GM23338 (cell line): ENCODE results near the gene L2HGDH. TPM values are rescaled to one million over a fixed set of nuclear protein-coding genes. Genes with fewer than 3 reads are reported as not detected.
A peak's percentile ranks its signal among the peaks of the same experiment; 100 is the strongest.

Experiments
- ATAC-seq: fragments of 200-7000 bp; cut with Tn5 transposase; 3 replicates; pipeline ENCODE4 v1.9.1; 2020
- DNase-seq: peaks from one replicate; pipeline ENCODE4 v3.0.0-alpha.2; 2015; ENCODE audit warnings: low spot score
- H2AFZ ChIP-seq: fragments of 200-600 bp; sonication (generic); 2 replicates; pipeline ENCODE4 v1.8.0; 2016; ENCODE audit warnings: antibody characterized with exemption, mild to moderate bottlenecking, moderate library complexity
- H3F3A ChIP-seq: fragments of 200-600 bp; sonication (generic); replicated peaks from 2 replicates; pipeline ENCODE4 v1.8.0; 2017; ENCODE audit warnings: antibody characterized with exemption, mixed run types, low read depth
- H3K27ac ChIP-seq: fragments of 200-600 bp; sonication (generic); 2 replicates; pipeline ENCODE4 v1.6.1; 2016; ENCODE audit warnings: low read depth
- H3K27me3 ChIP-seq: fragments of 200-600 bp; sonication (generic); 2 replicates; pipeline ENCODE4 v1.8.0; 2016; ENCODE audit warnings: mild to moderate bottlenecking, mixed run types, moderate library complexity; ENCODE audit not compliant: insufficient read depth
- H3K36me3 ChIP-seq: fragments of 200-600 bp; sonication (generic); 2 replicates; pipeline ENCODE4 v1.8.0; 2016; ENCODE audit warnings: mild to moderate bottlenecking; ENCODE audit not compliant: insufficient read depth
- H3K4me1 ChIP-seq: fragments of 200-600 bp; sonication (generic); 2 replicates; pipeline ENCODE4 v1.8.0; 2016; ENCODE audit warnings: mild to moderate bottlenecking, moderate library complexity; ENCODE audit not compliant: insufficient read depth
- H3K4me2 ChIP-seq: fragments of 200-600 bp; sonication (generic); 2 replicates; pipeline ENCODE4 v1.7.1; 2017; ENCODE audit warnings: mixed run types
- H3K4me3 ChIP-seq: fragments of 200-600 bp; sonication (generic); 2 replicates; pipeline ENCODE4 v1.6.1; 2016; ENCODE audit warnings: mixed run types
- H3K79me2 ChIP-seq: fragments of 200-600 bp; sonication (generic); replicated peaks from 2 replicates; pipeline ENCODE4 v1.8.0; 2017; ENCODE audit warnings: mild to moderate bottlenecking; ENCODE audit not compliant: insufficient read depth
- H3K9me2 ChIP-seq: fragments of 200-600 bp; sonication (generic); 2 replicates; pipeline ENCODE4 v1.8.0; 2017; ENCODE audit not compliant: insufficient read depth
- H4K20me1 ChIP-seq: fragments of 200-600 bp; sonication (generic); replicated peaks from 2 replicates; pipeline ENCODE4 v1.8.0; 2017; ENCODE audit warnings: mild to moderate bottlenecking; ENCODE audit not compliant: insufficient read depth
- H3K27ac Mint-ChIP-seq: 2 replicates; pipeline ENCODE4 v1.8.0; 2020; ENCODE audit warnings: inconsistent platforms, mild to moderate bottlenecking, moderate library complexity, mixed read lengths
- H3K27me3 Mint-ChIP-seq: 3 replicates; pipeline ENCODE4 v1.8.0; 2022; ENCODE audit warnings: low read depth, mild to moderate bottlenecking, moderate library complexity, mixed read lengths, inconsistent platforms; ENCODE audit not compliant: insufficient read depth, poor library complexity
- H3K36me3 Mint-ChIP-seq: 3 replicates; pipeline ENCODE4 v1.8.0; 2021; ENCODE audit warnings: low read depth, mild to moderate bottlenecking, inconsistent platforms, moderate library complexity, mixed read lengths
- H3K4me1 Mint-ChIP-seq: 3 replicates; pipeline ENCODE4 v1.8.0; 2020; ENCODE audit warnings: mild to moderate bottlenecking, inconsistent platforms, mixed read lengths
- H3K4me3 Mint-ChIP-seq: 3 replicates; pipeline ENCODE4 v1.8.0; 2021; ENCODE audit warnings: moderate library complexity, mild to moderate bottlenecking, inconsistent platforms, mixed read lengths
- H3K9me3 Mint-ChIP-seq: 3 replicates; pipeline ENCODE4 v1.8.0; 2020; ENCODE audit warnings: moderate library complexity, mild to moderate bottlenecking, inconsistent platforms, mixed read lengths
- CREB1 ChIP-seq: fragments of 250-450 bp; sonication (Bioruptor Pico); IDR thresholded peaks from 2 replicates; pipeline ENCODE4 v1.5.0; 2020; ENCODE audit warnings: low read depth, mild to moderate bottlenecking, moderate library complexity
- CTCF ChIP-seq, 2 experiments: fragments of 200-600 bp in 1 of 2; sonication (generic) in 1 of 2; conservative IDR thresholded peaks; 2 replicates each; pipeline versions ENCODE4 v1.5.1 to v1.6.1; 2016 to 2017; ENCODE audit warnings: antibody characterized with exemption in 2 of 2, low read depth in 2 of 2, mild to moderate bottlenecking in 2 of 2, moderate library complexity in 1 of 2
- JUNB ChIP-seq: IDR thresholded peaks from one replicate; pipeline ENCODE4 v1.6.1; 2016; ENCODE audit warnings: antibody characterized with exemption; ENCODE audit not compliant: unreplicated experiment
- NANOG ChIP-seq: IDR thresholded peaks from 2 replicates; pipeline ENCODE4 v1.6.1; 2016; ENCODE audit warnings: antibody characterized with exemption, borderline replicate concordance
- ZNF114 ChIP-seq: fragments of 250-450 bp; sonication (Bioruptor Pico); IDR thresholded peaks from 2 replicates; pipeline ENCODE4 v1.5.0; 2020; ENCODE audit warnings: mild to moderate bottlenecking, moderate library complexity
- polyA plus RNA-seq: library from polyadenylated mRNA; unstranded; fragments of >200 nt; fragmentation: Nextera tagmentation; extraction: Ambion mirVana; gene quantifications from 2 replicates; pipeline ENCODE4 v1.2.1, GENCODE V29; 2016
- total RNA-seq: library from RNA; depleted of rRNA; stranded (reverse); fragments of >200 nt; shearing (Covaris generic); gene quantifications from 2 replicates; pipeline ENCODE4 v1.2.3, GENCODE V29; 2014
- TF ChIP-seq, protein P1 (sequence below): IDR thresholded peaks from one replicate; pipeline ENCODE4 v1.6.1; 2018; ENCODE audit warnings: antibody characterized with exemption; ENCODE audit not compliant: unreplicated experiment

The L2HGDH gene
- total and polyA plus RNA-seq, 2 experiments from 2014 or later = 13.5 to 28.5 TPM

DNA sequence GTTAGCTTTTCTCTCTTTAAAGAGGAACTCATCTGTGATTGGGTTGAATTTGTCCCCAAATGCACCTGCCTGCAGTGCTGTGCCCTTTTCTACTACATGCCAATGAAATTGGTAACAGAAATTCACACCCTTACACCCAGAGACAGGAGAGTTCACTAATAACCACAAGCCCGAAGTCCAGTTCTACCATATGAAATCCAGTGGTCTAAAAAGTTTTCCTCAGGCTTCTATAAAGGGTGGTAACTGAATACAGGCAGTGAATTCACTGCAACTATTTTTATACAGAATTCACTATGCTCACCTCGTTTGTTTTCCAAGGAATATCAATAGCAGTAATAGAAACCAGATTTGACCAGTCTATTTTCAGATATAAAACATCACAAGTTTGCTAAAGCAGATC is 49.2 kb downstream of the L2HGDH start:
- ATAC-seq = no peak

GRCh38 chr14:50260511-50260910 is 51.5 kb downstream of the L2HGDH start:
- Histone ChIP-seq H3F3A (no peaks in the 10 kb centered on the region), H3K4me1 (no peaks in the 10 kb centered on the region), H3K4me2 (no peak overlapping the region), H3K79me2 (no peaks in the 10 kb centered on the region), H2AFZ (no peak overlapping the region), H3K4me3 (no peak overlapping the region), H3K36me3 (no peaks in the 10 kb centered on the region), H3K27ac (no peak overlapping the region), H3K27me3 (no peaks in the 10 kb centered on the region), H4K20me1 (no peaks in the 10 kb centered on the region), H3K9me2 (no peaks in the 10 kb centered on the region)
- TF ChIP-seq CREB1 (CRISPR knock-in tag) (no peak), CTCF (conservative IDR thresholded peaks at IDR 0.05; ENCODE audit: low read depth in 2 of 2) (peak; percentile 60 to 68)
- Mint-ChIP-seq H3K9me3 (no peaks in the 10 kb centered on the region), H3K27me3 (no peaks in the 10 kb centered on the region), H3K36me3 (peaks cover 6% of the 10 kb centered on the region; the same call in 2 of the 3 replicates), H3K27ac (no peak overlapping the region), H3K4me1 (0 out of 3 replicates have a peak, but pooled peaks cover 2% of the 10 kb centered on the region), H3K4me3 (no peak overlapping the region)
- DNase-seq (peak; percentile 59), ATAC-seq (peak; percentile 69)

More for the DNA sequence above, 49.2 kb downstream of the L2HGDH start:
- Mint-ChIP-seq H3K27me3 (no peaks in the 10 kb centered on the region), H3K4me3 (no peak overlapping the region), H3K27ac (no peak overlapping the region), H3K36me3 (peaks cover 4% of the 10 kb centered on the region; the same call in 1 of the 3 replicates), H3K9me3 (no peaks in the 10 kb centered on the region), H3K4me1 (0 out of 3 replicates have a peak, but pooled peaks cover 2% of the 10 kb centered on the region)
- Histone ChIP-seq H2AFZ (no peak overlapping the region), H4K20me1 (no peaks in the 10 kb centered on the region), H3K4me3 (no peak overlapping the region), H3K27ac (no peak overlapping the region), H3K79me2 (no peaks in the 10 kb centered on the region), H3K4me1 (no peaks in the 10 kb centered on the region), H3K27me3 (no peaks in the 10 kb centered on the region), H3K4me2 (no peak overlapping the region), H3F3A (no peaks in the 10 kb centered on the region), H3K9me2 (no peaks in the 10 kb centered on the region), H3K36me3 (no peaks in the 10 kb centered on the region)
- no peak for DNase-seq
- TF ChIP-seq ZNF114 (CRISPR knock-in tag) = no peak
- TF ChIP-seq, protein P1, sequence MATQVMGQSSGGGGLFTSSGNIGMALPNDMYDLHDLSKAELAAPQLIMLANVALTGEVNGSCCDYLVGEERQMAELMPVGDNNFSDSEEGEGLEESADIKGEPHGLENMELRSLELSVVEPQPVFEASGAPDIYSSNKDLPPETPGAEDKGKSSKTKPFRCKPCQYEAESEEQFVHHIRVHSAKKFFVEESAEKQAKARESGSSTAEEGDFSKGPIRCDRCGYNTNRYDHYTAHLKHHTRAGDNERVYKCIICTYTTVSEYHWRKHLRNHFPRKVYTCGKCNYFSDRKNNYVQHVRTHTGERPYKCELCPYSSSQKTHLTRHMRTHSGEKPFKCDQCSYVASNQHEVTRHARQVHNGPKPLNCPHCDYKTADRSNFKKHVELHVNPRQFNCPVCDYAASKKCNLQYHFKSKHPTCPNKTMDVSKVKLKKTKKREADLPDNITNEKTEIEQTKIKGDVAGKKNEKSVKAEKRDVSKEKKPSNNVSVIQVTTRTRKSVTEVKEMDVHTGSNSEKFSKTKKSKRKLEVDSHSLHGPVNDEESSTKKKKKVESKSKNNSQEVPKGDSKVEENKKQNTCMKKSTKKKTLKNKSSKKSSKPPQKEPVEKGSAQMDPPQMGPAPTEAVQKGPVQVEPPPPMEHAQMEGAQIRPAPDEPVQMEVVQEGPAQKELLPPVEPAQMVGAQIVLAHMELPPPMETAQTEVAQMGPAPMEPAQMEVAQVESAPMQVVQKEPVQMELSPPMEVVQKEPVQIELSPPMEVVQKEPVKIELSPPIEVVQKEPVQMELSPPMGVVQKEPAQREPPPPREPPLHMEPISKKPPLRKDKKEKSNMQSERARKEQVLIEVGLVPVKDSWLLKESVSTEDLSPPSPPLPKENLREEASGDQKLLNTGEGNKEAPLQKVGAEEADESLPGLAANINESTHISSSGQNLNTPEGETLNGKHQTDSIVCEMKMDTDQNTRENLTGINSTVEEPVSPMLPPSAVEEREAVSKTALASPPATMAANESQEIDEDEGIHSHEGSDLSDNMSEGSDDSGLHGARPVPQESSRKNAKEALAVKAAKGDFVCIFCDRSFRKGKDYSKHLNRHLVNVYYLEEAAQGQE = no peak

DNA sequence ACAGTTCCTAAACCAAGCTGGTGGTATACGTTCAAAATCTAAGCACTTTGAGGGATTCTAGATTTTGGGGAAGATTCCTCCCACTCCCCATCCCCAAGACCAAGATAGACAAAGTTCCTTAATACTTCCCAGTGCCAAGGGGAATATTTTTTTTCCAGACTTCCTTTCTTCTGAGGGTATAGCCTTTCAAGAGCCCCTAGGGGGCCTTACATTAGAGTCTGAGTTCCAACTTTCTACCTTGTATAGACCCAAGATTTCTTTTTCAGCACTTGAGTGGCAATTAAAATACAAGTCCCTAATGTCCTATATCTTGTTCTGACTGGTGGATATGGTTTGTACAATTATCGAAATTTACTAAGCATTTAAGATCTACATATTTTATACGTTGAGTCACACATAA is 52.0 kb downstream of the L2HGDH start:
- Mint-ChIP-seq H3K36me3 (peaks cover 6% of the 10 kb centered on the region; the same call in 2 of the 3 replicates), H3K4me1 (0 out of 3 replicates have a peak, but pooled peaks cover 2% of the 10 kb centered on the region), H3K9me3 (no peaks in the 10 kb centered on the region), H3K27ac (no peak overlapping the region), H3K4me3 (no peak overlapping the region), H3K27me3 (no peaks in the 10 kb centered on the region)
- Histone ChIP-seq H3K36me3 (no peaks in the 10 kb centered on the region; the same call in 1 of the 2 replicates), H4K20me1 (no peaks in the 10 kb centered on the region), H3K4me2 (no peak overlapping the region), H3K9me2 (no peaks in the 10 kb centered on the region), H3K27me3 (no peaks in the 10 kb centered on the region), H3K79me2 (no peaks in the 10 kb centered on the region), H3K4me1 (no peaks in the 10 kb centered on the region), H3F3A (no peaks in the 10 kb centered on the region), H2AFZ (no peak overlapping the region), H3K27ac (no peak overlapping the region), H3K4me3 (no peak overlapping the region)
- ATAC-seq = no peak
- peak; percentile 30 for DNase-seq
- no peak for TF ChIP-seq CTCF (conservative IDR thresholded peaks at IDR 0.05; ENCODE audit: low read depth in 2 of 2)
- TF ChIP-seq, protein P1 = no peak
- no peak for TF ChIP-seq JUNB
- TF ChIP-seq NANOG = no peak
